K562 (cell line): ENCODE results near the gene FSTL4. TPM values are rescaled to one million over a fixed set of nuclear protein-coding genes. Genes with fewer than 3 reads are reported as not detected.

Source experiments
- ATF1 ChIP-seq, 2 experiments: fragments of 450-650 bp in 1 of 2; IDR thresholded peaks; 2 replicates each; pipeline ENCODE4 v1.6.1; 2016; ENCODE audit warnings: missing compliant biosample characterization in 1 of 2, missing genetic modification characterization in 1 of 2
- EP300 ChIP-seq: IDR thresholded peaks from 2 replicates; pipeline ENCODE4 v1.6.1; 2012; ENCODE audit warnings: low read length, improper control_type of control experiment
- FOXJ3 ChIP-seq: sonication (generic); formaldehyde crosslinking; IDR thresholded peaks from 2 replicates; pipeline ENCODE4 v1.4.0; 2020; ENCODE audit warnings: mild to moderate bottlenecking, missing genetic modification reagents
- HDGF ChIP-seq: fragments of 450-650 bp; IDR thresholded peaks from 2 replicates; pipeline ENCODE4 v1.6.1; 2016
- HNRNPL ChIP-seq: fragments of 200-400 bp; formaldehyde crosslinking; IDR thresholded peaks from 2 replicates; pipeline ENCODE4 v1.6.1; 2017; ENCODE audit warnings: low read depth, mild to moderate bottlenecking, low read length
- KHSRP ChIP-seq: fragments of 450-650 bp; IDR thresholded peaks from 2 replicates; pipeline ENCODE4 v1.6.1; 2017
- L3MBTL2 ChIP-seq: fragments of 450-650 bp; IDR thresholded peaks from 2 replicates; pipeline ENCODE4 v1.6.1; 2016; ENCODE audit warnings: mild to moderate bottlenecking, moderate library complexity
- MXI1 ChIP-seq: IDR thresholded peaks from 2 replicates; pipeline ENCODE4 v1.6.1; 2011; ENCODE audit warnings: low read depth, mild to moderate bottlenecking, improper control_type of control experiment, low read length
- NFIX ChIP-seq: fragments of 250-450 bp; sonication (Bioruptor Pico); IDR thresholded peaks from 2 replicates; pipeline ENCODE4 v1.4.0; 2020; ENCODE audit warnings: low read depth, mild to moderate bottlenecking, moderate library complexity
- NKRF ChIP-seq: fragments of 450-650 bp; IDR thresholded peaks from 2 replicates; pipeline ENCODE4 v1.6.1; 2016; ENCODE audit warnings: borderline replicate concordance
- RB1 ChIP-seq: fragments of 450-650 bp; IDR thresholded peaks from 2 replicates; pipeline ENCODE4 v1.6.1; 2017; ENCODE audit warnings: low read depth, mild to moderate bottlenecking
- RFX1 ChIP-seq: fragments of 450-650 bp; IDR thresholded peaks from 2 replicates; pipeline ENCODE4 v1.6.1; 2016; ENCODE audit warnings: mild to moderate bottlenecking, moderate library complexity
- RFX7 ChIP-seq: fragments of 250-450 bp; sonication (Bioruptor Pico); IDR thresholded peaks from 2 replicates; pipeline ENCODE4 v1.5.1; 2021; ENCODE audit warnings: mild to moderate bottlenecking
- SREBF2 ChIP-seq: sonication (generic); formaldehyde crosslinking; IDR thresholded peaks from 2 replicates; pipeline ENCODE4 v1.4.0; 2020; ENCODE audit warnings: mild to moderate bottlenecking, missing genetic modification reagents
- TAF1 ChIP-seq: IDR thresholded peaks from 2 replicates; pipeline ENCODE4 v1.6.1; 2011; ENCODE audit warnings: mild to moderate bottlenecking, low read length, moderate library complexity; ENCODE audit not compliant: insufficient read depth, control insufficient read depth, severe bottlenecking; ENCODE audit errors: extremely low read depth
- ZC3H11A ChIP-seq: IDR thresholded peaks from 2 replicates; pipeline ENCODE4 v1.6.1; 2012; ENCODE audit warnings: low read depth, low read length, improper control_type of control experiment
- ZNF445 ChIP-seq: fragments of 250-450 bp; sonication (Bioruptor Pico); IDR thresholded peaks from 2 replicates; pipeline ENCODE4 v1.4.0; 2020; ENCODE audit warnings: low read depth, mild to moderate bottlenecking, moderate library complexity
- ZNF717 ChIP-seq: fragments of 250-450 bp; sonication (Bioruptor Pico); IDR thresholded peaks from 2 replicates; pipeline ENCODE4 v1.5.0; 2021
- polyA plus RNA-seq, 8 experiments: library from polyadenylated mRNA; depleted of rRNA in 4 of 8; stranded (reverse) in 5 of 8; unstranded in 3 of 8; fragments of >200 nt; fragmentation: Nextera tagmentation in 2 of 8; fragmentation: Illumina TruSeq in 1 of 8; extraction: Ambion mirVana in 2 of 8; extraction: Trizol in 1 of 8; gene quantifications; 2 replicates each; pipeline versions ENCODE4 v1.2.1 to v1.2.3, GENCODE V29; 2011 to 2014; ENCODE audit warnings: inconsistent platforms in 1 of 8, missing spikeins in 1 of 8
- total RNA-seq, 7 experiments: library from RNA; depleted of rRNA in 6 of 7; stranded (reverse); fragments of >200 nt in 6 of 7; fragmentation: Illumina TruSeq in 2 of 7; extraction: Trizol in 2 of 7; gene quantifications; 2 replicates each; pipeline versions ENCODE4 v1.2.1 to v1.2.3, GENCODE V29; 2011 to 2021; ENCODE audit warnings: low replicate concordance in 1 of 7
- TF ChIP-seq, protein P1 (sequence below): fragments of 250-450 bp; sonication (Bioruptor Pico); IDR thresholded peaks from 2 replicates; pipeline ENCODE4 v1.6.1; 2021; ENCODE audit warnings: mild to moderate bottlenecking
- TF ChIP-seq, protein P2 (sequence below): fragments of 250-450 bp; sonication (Bioruptor Pico); IDR thresholded peaks from 2 replicates; pipeline ENCODE4 v1.5.0; 2022; ENCODE audit warnings: mild to moderate bottlenecking
- TF ChIP-seq, protein P3 (sequence below): fragments of 450-650 bp; IDR thresholded peaks from 2 replicates; pipeline ENCODE4 v1.6.1; 2018; ENCODE audit warnings: mild to moderate bottlenecking, low read depth; ENCODE audit not compliant: partially characterized antibody

Gene FSTL4
- total and polyA plus RNA-seq, 9 of the 15 experiments (the other 6 are each of a cell fraction or from before 2014, with no cell fraction given): 0.08 to 0.18 (median 0.10) TPM; not detected in 5

DNA sequence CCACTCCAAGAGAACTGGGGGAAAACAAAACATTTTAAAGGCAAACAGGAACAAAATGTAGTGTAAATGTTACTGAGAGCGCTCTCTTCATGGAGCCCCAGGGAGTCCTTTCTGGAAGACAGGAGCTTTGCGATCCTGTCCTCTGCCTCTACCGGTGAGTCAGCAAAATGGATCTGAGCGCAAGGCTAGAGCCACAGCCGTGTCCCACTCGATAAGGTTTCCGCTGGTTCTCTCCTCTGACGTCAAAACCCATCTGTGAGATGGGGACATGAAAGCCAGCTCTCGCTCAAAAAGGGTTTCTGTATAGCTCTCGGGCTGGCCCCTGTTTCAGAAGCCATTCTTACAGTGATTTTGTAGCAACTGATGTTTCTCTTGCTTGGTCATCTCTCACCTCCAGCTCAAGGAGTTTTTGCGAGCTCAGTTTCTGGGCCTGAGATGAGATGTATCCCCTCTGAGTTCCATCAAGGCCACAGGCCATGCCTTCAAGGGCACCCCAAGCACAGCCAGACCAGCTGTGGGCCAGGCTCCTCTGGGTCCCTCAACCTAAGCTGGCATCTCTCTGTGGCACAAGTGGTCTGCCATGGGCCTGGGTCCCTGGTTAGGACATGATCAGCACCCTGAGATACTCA is 101.6 kb downstream of the FSTL4 start (continued):
- TF ChIP-seq RFX1 (no peak), SREBF2 (no peak), ZC3H11A (no peak), HDGF (no peak), TAF1 (no peak), FOXJ3 (CRISPR knock-in tag) (no peak), KHSRP (no peak), L3MBTL2 (no peak), HNRNPL (no peak), ZNF717 (no peak), RB1 (no peak), MXI1 (no peak), EP300 (peak; percentile 53; the same call in 1 of the 2 replicates), ZNF445 (no peak), NKRF (no peak), NFIX (no peak), ATF1 (CRISPR knock-in tag; IDR thresholded peaks at IDR 0.05) (no peak), ATF1 (tag; IDR thresholded peaks at IDR 0.05) (peak; percentile 84), RFX7 (CRISPR knock-in tag) (no peak)
- TF ChIP-seq, protein P1, sequence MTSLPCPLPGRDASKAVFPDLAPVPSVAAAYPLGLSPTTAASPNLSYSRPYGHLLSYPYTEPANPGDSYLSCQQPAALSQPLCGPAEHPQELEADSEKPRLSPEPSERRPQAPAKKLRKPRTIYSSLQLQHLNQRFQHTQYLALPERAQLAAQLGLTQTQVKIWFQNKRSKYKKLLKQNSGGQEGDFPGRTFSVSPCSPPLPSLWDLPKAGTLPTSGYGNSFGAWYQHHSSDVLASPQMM: no peak
- TF ChIP-seq, protein P2, sequence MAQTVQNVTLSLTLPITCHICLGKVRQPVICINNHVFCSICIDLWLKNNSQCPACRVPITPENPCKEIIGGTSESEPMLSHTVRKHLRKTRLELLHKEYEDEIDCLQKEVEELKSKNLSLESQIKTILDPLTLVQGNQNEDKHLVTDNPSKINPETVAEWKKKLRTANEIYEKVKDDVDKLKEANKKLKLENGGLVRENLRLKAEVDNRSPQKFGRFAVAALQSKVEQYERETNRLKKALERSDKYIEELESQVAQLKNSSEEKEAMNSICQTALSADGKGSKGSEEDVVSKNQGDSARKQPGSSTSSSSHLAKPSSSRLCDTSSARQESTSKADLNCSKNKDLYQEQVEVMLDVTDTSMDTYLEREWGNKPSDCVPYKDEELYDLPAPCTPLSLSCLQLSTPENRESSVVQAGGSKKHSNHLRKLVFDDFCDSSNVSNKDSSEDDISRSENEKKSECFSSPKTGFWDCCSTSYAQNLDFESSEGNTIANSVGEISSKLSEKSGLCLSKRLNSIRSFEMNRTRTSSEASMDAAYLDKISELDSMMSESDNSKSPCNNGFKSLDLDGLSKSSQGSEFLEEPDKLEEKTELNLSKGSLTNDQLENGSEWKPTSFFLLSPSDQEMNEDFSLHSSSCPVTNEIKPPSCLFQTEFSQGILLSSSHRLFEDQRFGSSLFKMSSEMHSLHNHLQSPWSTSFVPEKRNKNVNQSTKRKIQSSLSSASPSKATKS (CRISPR knock-in tag): no peak
- TF ChIP-seq, protein P3, sequence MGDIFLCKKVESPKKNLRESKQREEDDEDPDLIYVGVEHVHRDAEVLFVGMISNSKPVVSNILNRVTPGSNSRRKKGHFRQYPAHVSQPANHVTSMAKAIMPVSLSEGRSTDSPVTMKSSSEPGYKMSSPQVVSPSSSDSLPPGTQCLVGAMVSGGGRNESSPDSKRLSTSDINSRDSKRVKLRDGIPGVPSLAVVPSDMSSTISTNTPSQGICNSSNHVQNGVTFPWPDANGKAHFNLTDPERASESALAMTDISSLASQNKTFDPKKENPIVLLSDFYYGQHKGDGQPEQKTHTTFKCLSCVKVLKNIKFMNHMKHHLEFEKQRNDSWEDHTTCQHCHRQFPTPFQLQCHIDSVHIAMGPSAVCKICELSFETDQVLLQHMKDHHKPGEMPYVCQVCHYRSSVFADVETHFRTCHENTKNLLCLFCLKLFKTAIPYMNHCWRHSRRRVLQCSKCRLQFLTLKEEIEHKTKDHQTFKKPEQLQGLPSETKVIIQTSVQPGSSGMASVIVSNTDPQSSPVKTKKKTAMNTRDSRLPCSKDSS: no peak
